ENCODE data around the gene RGS6. TPM values are rescaled to one million over a fixed set of nuclear protein-coding genes. Genes with fewer than 3 reads are reported as not detected.

RGS6 gene
- total and polyA plus RNA-seq, 2 donors (not counting 1 experiment from before 2014, with no cell fraction given): not detected

DNA sequence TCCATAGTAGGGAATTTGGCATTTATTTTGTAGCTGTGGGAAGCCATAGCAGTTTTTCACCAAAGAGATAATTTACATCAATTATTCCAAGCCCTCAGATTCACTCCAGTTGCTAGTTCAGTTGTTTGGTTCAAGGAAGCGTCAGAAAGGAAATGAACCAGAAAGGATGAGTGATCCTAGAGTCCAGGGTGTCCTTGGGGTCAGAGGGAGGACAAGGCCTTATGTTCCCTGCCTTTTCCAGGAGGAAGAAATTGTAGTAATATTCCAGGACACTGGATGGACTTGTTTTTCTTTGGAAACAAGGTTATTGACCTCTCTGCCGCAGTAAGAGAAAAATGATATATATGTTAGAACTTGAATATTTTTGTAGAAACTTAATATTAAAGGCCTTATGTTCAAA, 409.5 kb downstream of the RGS6 start:
- TF ChIP-seq EZH2 (IDR thresholded peaks at IDR 0.05; ENCODE audit: low read length, missing control alignments): no peak
- TF ChIP-seq, protein P1, sequence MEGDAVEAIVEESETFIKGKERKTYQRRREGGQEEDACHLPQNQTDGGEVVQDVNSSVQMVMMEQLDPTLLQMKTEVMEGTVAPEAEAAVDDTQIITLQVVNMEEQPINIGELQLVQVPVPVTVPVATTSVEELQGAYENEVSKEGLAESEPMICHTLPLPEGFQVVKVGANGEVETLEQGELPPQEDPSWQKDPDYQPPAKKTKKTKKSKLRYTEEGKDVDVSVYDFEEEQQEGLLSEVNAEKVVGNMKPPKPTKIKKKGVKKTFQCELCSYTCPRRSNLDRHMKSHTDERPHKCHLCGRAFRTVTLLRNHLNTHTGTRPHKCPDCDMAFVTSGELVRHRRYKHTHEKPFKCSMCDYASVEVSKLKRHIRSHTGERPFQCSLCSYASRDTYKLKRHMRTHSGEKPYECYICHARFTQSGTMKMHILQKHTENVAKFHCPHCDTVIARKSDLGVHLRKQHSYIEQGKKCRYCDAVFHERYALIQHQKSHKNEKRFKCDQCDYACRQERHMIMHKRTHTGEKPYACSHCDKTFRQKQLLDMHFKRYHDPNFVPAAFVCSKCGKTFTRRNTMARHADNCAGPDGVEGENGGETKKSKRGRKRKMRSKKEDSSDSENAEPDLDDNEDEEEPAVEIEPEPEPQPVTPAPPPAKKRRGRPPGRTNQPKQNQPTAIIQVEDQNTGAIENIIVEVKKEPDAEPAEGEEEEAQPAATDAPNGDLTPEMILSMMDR (conservative IDR thresholded peaks at IDR 0.05 in 1 of 2, IDR thresholded peaks at IDR 0.05 in 1 of 2; ENCODE audit: low read depth in 1 of 2, low read length in 2 of 2): no peak
- DNase-seq (ENCODE audit: low read depth in 2 of 2): no peak
- H3K36me3 ChIP-seq (ENCODE audit: control insufficient read depth, insufficient read depth, low read length): no peaks in the 10 kb centered on the region
- no peaks in the 10 kb centered on the region for H4K20me1 ChIP-seq (ENCODE audit: control insufficient read depth, extremely low read depth, insufficient read depth, low read length)
- no peaks in the 10 kb centered on the region for H3K27me3 ChIP-seq (ENCODE audit: control insufficient read depth, insufficient read depth, low read length)
- H3K27ac ChIP-seq (ENCODE audit: insufficient read depth, low read length): no peak overlapping the region
- H3K9ac ChIP-seq (ENCODE audit: insufficient read depth, low read length): no peak overlapping the region
- no peak overlapping the region for H3K4me2 ChIP-seq (ENCODE audit: extremely low read depth, insufficient read depth, low read length)
- H3K79me2 ChIP-seq (ENCODE audit: control insufficient read depth, insufficient read depth, low read length): no peaks in the 10 kb centered on the region
- H3K4me1 ChIP-seq (ENCODE audit: control insufficient read depth, extremely low read depth, insufficient read depth, low read length): no peaks in the 10 kb centered on the region
- H2AFZ ChIP-seq (ENCODE audit: low read length): no peak overlapping the region
- H3K4me3 ChIP-seq (replicated peaks in 1 of 4; ENCODE audit: control extremely low read depth in 1 of 4, insufficient read depth in 1 of 4, low read depth in 3 of 4, low read length in 4 of 4): no peak overlapping the region
- H3K9me3 ChIP-seq (ENCODE audit: control insufficient read depth, insufficient read depth, low read depth, low read length): no peaks in the 10 kb centered on the region

DNA sequence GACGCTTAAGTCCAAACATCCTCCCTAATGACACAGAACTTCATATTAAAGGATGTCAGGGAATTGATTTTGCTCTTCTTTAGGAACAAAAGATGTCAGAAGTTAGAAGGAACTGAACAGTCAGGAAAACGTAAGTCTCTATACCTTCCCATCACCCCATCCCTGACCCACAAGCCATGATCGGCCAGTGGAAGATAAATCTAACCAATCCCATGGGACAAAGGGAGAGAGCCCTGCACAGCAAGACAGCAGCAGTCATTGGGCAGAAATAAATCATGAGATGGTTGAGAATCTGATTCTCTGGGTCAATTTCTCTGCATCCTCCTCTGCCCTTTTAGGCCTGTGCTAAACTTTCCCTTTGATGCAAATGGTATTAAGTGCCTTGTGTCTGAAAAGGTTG, 414.9 kb downstream of the RGS6 start:
- Histone ChIP-seq H3K27ac (ENCODE audit: insufficient read depth, low read length) (no peak overlapping the region), H4K20me1 (ENCODE audit: control insufficient read depth, extremely low read depth, insufficient read depth, low read length) (no peaks in the 10 kb centered on the region), H2AFZ (ENCODE audit: low read length) (no peak overlapping the region), H3K9me3 (ENCODE audit: control insufficient read depth, insufficient read depth, low read depth, low read length) (no peaks in the 10 kb centered on the region), H3K9ac (ENCODE audit: insufficient read depth, low read length) (no peak overlapping the region), H3K27me3 (ENCODE audit: control insufficient read depth, insufficient read depth, low read length) (no peaks in the 10 kb centered on the region), H3K4me1 (ENCODE audit: control insufficient read depth, extremely low read depth, insufficient read depth, low read length) (no peaks in the 10 kb centered on the region), H3K4me2 (ENCODE audit: extremely low read depth, insufficient read depth, low read length) (no peak overlapping the region), H3K36me3 (ENCODE audit: control insufficient read depth, insufficient read depth, low read length) (no peaks in the 10 kb centered on the region), H3K79me2 (ENCODE audit: control insufficient read depth, insufficient read depth, low read length) (no peaks in the 10 kb centered on the region), H3K4me3 (replicated peaks in 1 of 4; ENCODE audit: control extremely low read depth in 1 of 4, insufficient read depth in 1 of 4, low read depth in 3 of 4, low read length in 4 of 4) (no peak overlapping the region)
- no peak for TF ChIP-seq EZH2 (IDR thresholded peaks at IDR 0.05; ENCODE audit: low read length, missing control alignments)
- TF ChIP-seq, protein P1 (conservative IDR thresholded peaks at IDR 0.05 in 1 of 2, IDR thresholded peaks at IDR 0.05 in 1 of 2; ENCODE audit: low read depth in 1 of 2, low read length in 2 of 2): no peak
- DNase-seq (ENCODE audit: low read depth in 2 of 2): no peak

DNA sequence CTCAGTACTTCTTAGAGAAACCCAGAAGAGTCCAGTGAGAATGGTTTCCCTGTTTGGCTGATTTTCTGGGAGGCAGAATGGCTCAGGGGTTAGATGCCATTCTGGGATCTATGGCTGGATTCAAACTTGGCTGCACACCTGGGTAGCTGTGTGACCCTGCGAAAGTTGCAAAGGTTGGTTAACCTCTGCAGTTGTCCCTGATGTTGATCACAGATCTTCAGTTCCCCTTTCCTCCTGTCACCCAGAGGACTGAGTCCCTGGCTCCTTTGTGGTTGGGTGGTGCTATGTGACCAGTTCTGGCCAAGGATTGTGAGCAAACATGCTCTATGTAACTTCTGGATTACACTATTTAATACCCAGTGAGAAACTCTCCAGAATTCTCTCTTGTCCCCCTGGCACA, 418.0 kb downstream of the RGS6 start:
- no peak overlapping the region for H3K4me3 ChIP-seq (replicated peaks in 1 of 4; ENCODE audit: control extremely low read depth in 1 of 4, insufficient read depth in 1 of 4, low read depth in 3 of 4, low read length in 4 of 4)
- no peak for DNase-seq (ENCODE audit: low read depth in 2 of 2)
- no peaks in the 10 kb centered on the region for H3K4me1 ChIP-seq (ENCODE audit: control insufficient read depth, extremely low read depth, insufficient read depth, low read length)
- no peaks in the 10 kb centered on the region for H3K27me3 ChIP-seq (ENCODE audit: control insufficient read depth, insufficient read depth, low read length)
- no peak overlapping the region for H3K4me2 ChIP-seq (ENCODE audit: extremely low read depth, insufficient read depth, low read length)
- no peaks in the 10 kb centered on the region for H4K20me1 ChIP-seq (ENCODE audit: control insufficient read depth, extremely low read depth, insufficient read depth, low read length)
- no peaks in the 10 kb centered on the region for H3K36me3 ChIP-seq (ENCODE audit: control insufficient read depth, insufficient read depth, low read length)
- no peak overlapping the region for H2AFZ ChIP-seq (ENCODE audit: low read length)
- H3K9ac ChIP-seq (ENCODE audit: insufficient read depth, low read length): no peak overlapping the region
- TF ChIP-seq, protein P1 (conservative IDR thresholded peaks at IDR 0.05 in 1 of 2, IDR thresholded peaks at IDR 0.05 in 1 of 2; ENCODE audit: low read depth in 1 of 2, low read length in 2 of 2): no peak
- no peak for TF ChIP-seq EZH2 (IDR thresholded peaks at IDR 0.05; ENCODE audit: low read length, missing control alignments)
- H3K27ac ChIP-seq (ENCODE audit: insufficient read depth, low read length): no peak overlapping the region
- no peaks in the 10 kb centered on the region for H3K79me2 ChIP-seq (ENCODE audit: control insufficient read depth, insufficient read depth, low read length)
- no peaks in the 10 kb centered on the region for H3K9me3 ChIP-seq (ENCODE audit: control insufficient read depth, insufficient read depth, low read depth, low read length)

Measured in fibroblast of lung (primary cell).